Left ventricle myocardium inferior (tissue), 1 donor: ENCODE measurements around the gene NOTUM. TPM values are rescaled to one million over a fixed set of nuclear protein-coding genes. Genes with fewer than 3 reads are reported as not detected.
A peak's percentile ranks its signal among the peaks of the same experiment; 100 is the strongest.

Source experiments
- DNase-seq: peaks from one replicate; pipeline ENCODE4 v3.0.0-alpha.2; 2020
- H3K27ac ChIP-seq: fragments of 200-600 bp; replicated peaks from 2 replicates; pipeline ENCODE4 v1.8.0; 2021
- H3K27me3 ChIP-seq: fragments of 200-600 bp; 2 replicates; pipeline ENCODE4 v1.8.0; 2021; ENCODE audit warnings: low read depth
- H3K36me3 ChIP-seq: fragments of 200-600 bp; 2 replicates; pipeline ENCODE4 v1.8.0; 2021
- H3K4me1 ChIP-seq: fragments of 200-600 bp; 2 replicates; pipeline ENCODE4 v1.8.0; 2021
- H3K4me3 ChIP-seq: fragments of 200-600 bp; 2 replicates; pipeline ENCODE4 v1.8.0; 2021; ENCODE audit warnings: mild to moderate bottlenecking, moderate library complexity
- H3K9me3 ChIP-seq: fragments of 200-600 bp; replicated peaks from 2 replicates; pipeline ENCODE4 v1.8.0; 2021
- intact Hi-C: fragments of 100-400 bp; cut with micrococcal nuclease; formaldehyde crosslinking; loops from one replicate; pipeline ENCODE4 v1.11.0; 2022
- total RNA-seq: library from RNA; stranded (reverse); fragmentation: NEBNext Ultra II Directional; extraction: Animal tissue kit (Norgen Biotek cat#: 25700); gene quantifications from one replicate; pipeline ENCODE4 v1.2.1, GENCODE V29; 2021
- TF ChIP-seq, protein P1 (sequence below): fragments of 200-600 bp; IDR thresholded peaks from 2 replicates; pipeline ENCODE4 v1.8.0; 2021; ENCODE audit warnings: antibody characterized with exemption, mild to moderate bottlenecking, borderline replicate concordance
- donor health status: DM: no; HTN: yes; CAD: no; lungs with severe emphysema.

Gene NOTUM
- total RNA-seq, 1 donor from 2014 or later = not detected

DNA sequence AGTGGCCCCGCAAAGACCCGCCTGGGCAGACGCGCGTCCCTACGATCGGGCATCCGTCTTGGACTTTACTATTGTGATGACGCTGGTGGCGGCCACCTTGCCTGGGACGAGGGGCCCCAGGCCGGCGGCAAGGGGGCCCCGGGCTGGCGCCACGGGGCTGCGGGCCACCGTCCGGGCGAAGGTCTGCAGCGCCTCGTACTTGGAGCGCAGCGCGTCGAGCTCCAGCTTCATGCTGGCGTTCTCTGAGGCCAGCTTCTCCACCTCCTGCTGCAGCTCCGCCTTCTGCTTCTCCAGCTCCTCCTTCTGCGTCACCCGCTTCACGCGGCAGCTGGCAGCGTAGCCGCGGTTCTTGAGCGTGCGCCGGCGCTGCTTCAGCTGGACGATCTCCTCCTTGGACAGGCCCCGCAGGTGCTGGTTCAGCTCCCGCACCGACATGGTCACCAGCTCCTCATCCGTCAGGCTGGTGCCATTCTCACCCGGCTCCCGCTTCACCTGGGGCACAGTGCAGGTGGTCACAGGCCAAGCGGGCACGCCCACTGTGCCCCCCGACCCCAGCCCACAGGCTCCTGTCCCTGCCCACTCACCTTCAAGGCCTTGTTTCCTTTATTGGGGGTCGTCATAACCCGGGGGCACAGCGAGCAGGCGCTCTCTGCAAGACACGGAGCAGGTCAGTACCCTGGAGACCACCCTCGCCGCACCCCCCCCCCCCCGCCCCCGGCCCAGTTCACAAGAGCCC is 38.3 kb downstream of the NOTUM start:
- intact Hi-C loops = no loop called here
- no peak for DNase-seq
- Histone ChIP-seq H3K36me3 (peaks cover 31% of the 10 kb centered on the region), H3K4me1 (peaks cover 75% of the 10 kb centered on the region), H3K9me3 (no peaks in the 10 kb centered on the region), H3K4me3 (peak overlapping the region; percentile 93), H3K27ac (peak overlapping the region; percentile 91), H3K27me3 (no peaks in the 10 kb centered on the region)
- TF ChIP-seq, protein P1, sequence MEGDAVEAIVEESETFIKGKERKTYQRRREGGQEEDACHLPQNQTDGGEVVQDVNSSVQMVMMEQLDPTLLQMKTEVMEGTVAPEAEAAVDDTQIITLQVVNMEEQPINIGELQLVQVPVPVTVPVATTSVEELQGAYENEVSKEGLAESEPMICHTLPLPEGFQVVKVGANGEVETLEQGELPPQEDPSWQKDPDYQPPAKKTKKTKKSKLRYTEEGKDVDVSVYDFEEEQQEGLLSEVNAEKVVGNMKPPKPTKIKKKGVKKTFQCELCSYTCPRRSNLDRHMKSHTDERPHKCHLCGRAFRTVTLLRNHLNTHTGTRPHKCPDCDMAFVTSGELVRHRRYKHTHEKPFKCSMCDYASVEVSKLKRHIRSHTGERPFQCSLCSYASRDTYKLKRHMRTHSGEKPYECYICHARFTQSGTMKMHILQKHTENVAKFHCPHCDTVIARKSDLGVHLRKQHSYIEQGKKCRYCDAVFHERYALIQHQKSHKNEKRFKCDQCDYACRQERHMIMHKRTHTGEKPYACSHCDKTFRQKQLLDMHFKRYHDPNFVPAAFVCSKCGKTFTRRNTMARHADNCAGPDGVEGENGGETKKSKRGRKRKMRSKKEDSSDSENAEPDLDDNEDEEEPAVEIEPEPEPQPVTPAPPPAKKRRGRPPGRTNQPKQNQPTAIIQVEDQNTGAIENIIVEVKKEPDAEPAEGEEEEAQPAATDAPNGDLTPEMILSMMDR = no peak

DNA sequence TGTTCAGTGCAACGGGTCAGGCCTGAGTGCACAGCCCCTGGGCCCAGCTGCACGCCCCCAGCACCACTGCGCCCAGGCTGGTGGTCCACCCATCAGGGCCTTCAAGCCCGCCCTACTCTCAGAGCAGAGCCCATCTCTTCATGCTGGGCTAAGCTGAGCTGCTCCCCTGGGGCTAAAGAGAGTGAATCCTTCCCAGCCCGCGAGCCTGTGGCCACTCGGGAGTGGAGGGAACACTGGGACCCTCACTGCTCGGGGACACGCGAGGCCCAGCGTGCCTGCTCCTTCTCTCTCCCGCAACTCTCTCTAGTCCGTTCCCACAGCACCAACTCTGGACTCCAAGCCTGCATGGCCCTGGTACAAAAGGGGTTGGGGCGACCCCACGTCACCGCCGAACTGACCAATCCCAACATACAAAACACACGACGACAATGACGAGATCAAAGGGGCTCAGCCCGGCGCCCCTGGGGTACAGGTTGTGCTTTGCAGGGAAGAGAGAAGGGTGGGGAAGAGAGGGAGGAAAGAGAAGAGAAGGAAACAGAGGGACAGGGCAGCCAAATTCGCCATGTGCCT is 38.9 kb downstream of the NOTUM start:
- H3K9me3 ChIP-seq = no peaks in the 10 kb centered on the region
- intact Hi-C loops = no loop called here
- peaks cover 80% of the 10 kb centered on the region for H3K4me1 ChIP-seq
- DNase-seq = no peak
- H3K27ac ChIP-seq = no peak overlapping the region
- H3K4me3 ChIP-seq = peak overlapping the region; percentile 93
- TF ChIP-seq, protein P1 = no peak
- H3K27me3 ChIP-seq = no peaks in the 10 kb centered on the region
- peaks cover 31% of the 10 kb centered on the region for H3K36me3 ChIP-seq

DNA sequence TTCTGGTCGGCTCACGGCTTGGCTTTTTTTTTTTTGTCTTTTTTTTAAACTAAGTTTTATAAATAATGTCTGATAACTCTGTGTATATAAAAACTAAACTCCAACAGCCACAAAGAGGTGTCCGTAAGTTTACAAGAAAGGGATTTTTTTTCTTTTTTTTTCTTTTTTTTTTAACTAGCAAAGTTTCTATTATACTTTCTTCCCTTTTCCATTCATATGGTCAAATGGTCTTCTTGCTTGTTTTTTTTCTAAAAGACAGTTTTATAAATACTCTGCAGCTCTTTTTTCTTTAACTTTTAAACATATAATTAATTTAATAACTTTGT is 39.5 kb downstream of the NOTUM start:
- H3K4me3 ChIP-seq = no peak overlapping the region
- H3K9me3 ChIP-seq = no peaks in the 10 kb centered on the region
- H3K27ac ChIP-seq = no peak overlapping the region
- H3K27me3 ChIP-seq = no peaks in the 10 kb centered on the region
- TF ChIP-seq, protein P1 = no peak
- intact Hi-C loops = no loop called here
- H3K4me1 ChIP-seq = peaks cover 80% of the 10 kb centered on the region
- no peak for DNase-seq
- peaks cover 31% of the 10 kb centered on the region for H3K36me3 ChIP-seq

DNA sequence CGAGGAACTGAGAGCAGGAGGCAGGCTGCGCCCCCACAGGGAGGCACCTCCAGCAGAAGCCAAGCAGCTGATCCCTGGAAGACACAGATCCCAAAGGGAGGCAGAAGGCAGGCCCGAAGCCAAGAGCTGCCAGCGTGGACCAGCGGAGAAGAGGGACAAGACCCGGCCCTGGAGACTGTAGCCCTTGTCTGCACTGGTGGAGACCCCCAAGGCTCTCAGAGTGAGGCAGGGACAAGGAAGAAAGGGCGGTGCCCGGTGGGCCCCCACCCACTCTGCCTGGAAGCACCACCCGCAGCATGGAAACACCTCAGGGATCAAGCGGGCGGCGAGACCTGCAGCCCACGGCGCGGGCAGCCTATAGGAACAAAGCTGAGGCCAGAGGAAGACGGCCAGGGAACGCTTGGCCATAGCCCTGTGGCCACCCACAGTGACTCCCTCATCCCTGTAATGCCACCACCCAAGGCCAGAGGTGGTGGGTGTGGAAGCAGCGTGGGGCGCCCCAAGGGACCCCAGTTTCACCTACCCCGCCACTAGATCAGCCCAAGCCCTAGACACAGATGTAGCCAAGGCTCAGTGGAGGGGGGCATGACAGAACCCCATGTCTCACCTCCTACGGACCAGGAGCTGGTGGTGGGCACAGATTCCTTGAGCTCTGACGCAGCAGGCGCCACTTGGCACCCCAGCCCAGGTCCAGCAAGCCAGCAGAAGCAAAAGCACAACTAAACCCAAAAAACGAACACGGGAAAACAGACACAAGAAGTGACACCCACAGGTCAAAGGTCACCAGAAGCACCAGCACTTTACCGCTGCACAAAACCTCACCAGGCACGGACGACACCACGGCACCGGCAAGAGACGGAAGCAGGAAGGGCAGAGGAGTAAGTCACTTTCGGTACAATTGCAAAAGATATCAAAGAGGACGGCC is 40.1 kb downstream of the NOTUM start:
- H3K4me1 ChIP-seq = peaks cover 80% of the 10 kb centered on the region
- no peaks in the 10 kb centered on the region for H3K27me3 ChIP-seq
- no peak overlapping the region for H3K4me3 ChIP-seq
- TF ChIP-seq, protein P1 = no peak
- H3K27ac ChIP-seq = no peak overlapping the region
- no peaks in the 10 kb centered on the region for H3K9me3 ChIP-seq
- peaks cover 32% of the 10 kb centered on the region for H3K36me3 ChIP-seq
- DNase-seq = no peak
- intact Hi-C loops = no loop called here

DNA sequence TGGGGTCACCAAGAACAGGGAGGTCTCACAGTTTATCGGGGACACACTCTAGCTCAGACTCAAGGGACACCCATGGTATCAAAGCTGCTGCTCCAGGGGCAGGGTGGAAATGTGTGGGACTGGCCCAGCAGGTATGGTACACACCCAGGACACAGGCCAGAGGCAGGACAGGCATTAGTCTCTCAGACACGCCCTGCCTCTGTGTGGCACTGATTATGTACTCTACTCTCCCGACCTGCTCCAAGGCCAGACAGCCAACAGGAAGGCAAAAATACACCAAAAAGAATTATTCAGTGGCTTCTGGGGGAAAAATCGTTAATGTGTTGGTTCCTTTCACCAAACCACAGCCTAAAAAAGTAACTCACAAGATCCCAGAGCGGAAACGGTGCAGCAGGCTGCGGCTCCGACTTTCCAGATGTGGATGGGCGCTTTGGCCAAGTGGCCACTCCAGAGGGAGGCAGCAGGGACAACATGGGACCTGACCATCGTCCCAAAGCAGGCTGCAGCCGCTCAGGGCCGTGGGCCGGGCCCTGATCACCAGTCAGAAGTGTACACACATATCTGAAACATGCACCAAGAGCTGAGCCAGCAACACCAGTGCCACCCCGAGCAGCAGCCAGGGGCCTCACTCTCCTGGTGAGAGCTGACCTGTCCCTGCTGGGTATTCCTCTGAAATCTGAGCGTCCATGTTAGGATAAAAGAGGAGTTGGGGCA is 42.0 kb downstream of the NOTUM start:
- TF ChIP-seq, protein P1 = no peak
- Histone ChIP-seq H3K4me3 (no peak overlapping the region), H3K27ac (peak overlapping the region; percentile 79), H3K4me1 (peaks cover 66% of the 10 kb centered on the region), H3K9me3 (no peaks in the 10 kb centered on the region), H3K36me3 (peaks cover 50% of the 10 kb centered on the region), H3K27me3 (no peaks in the 10 kb centered on the region)
- intact Hi-C loops = no loop called here
- no peak for DNase-seq
